Measurements from ENCODE around the gene ZC3HAV1L. TPM values are rescaled to one million over a fixed set of nuclear protein-coding genes. Genes with fewer than 3 reads are reported as not detected.

The ZC3HAV1L gene
- total and polyA plus RNA-seq, 2 of the 8 experiments (the other 6 are each of a cell fraction or from before 2014, with no cell fraction given) = 5.2 to 7.0 TPM

- Histone ChIP-seq H3K14ac (ENCODE audit: insufficient read length) (no peak overlapping the region), H4K91ac (replicated peaks; ENCODE audit: insufficient read length, low read length) (no peak overlapping the region), H3K4ac (replicated peaks; ENCODE audit: insufficient read length, low read depth, low read length) (no peak overlapping the region), H2BK20ac (ENCODE audit: low read length) (no peak overlapping the region), H3K79me1 (ENCODE audit: low read depth, low read length) (no peaks in the 10 kb centered on the region), H3K9me3 (ENCODE audit: insufficient read depth in 2 of 2, low read depth in 1 of 2, low read length in 1 of 2) (no peaks in the 10 kb centered on the region), H3K9ac (replicated peaks in 1 of 4; ENCODE audit: extremely low read depth in 1 of 4, low read depth in 3 of 4, low read length in 3 of 4) (no peak overlapping the region), H3K23me2 (ENCODE audit: low read depth, low read length) (no peaks in the 10 kb centered on the region), H4K5ac (ENCODE audit: insufficient read length, low read depth, low read length) (no peak overlapping the region), H3K23ac (ENCODE audit: insufficient read length) (no peak overlapping the region), H3K4me2 (ENCODE audit: insufficient read depth in 1 of 2, low read depth in 2 of 2, low read length in 2 of 2) (no peak overlapping the region), H3K79me2 (ENCODE audit: control insufficient read depth in 1 of 2, insufficient read depth in 2 of 2, low read length in 2 of 2) (no peaks in the 10 kb centered on the region), H2BK15ac (ENCODE audit: low read length) (no peak overlapping the region), H3K27me3 (replicated peaks in 1 of 4; ENCODE audit: control insufficient read depth in 3 of 4, extremely low read depth in 1 of 4, insufficient read depth in 3 of 4, low read length in 3 of 4) (no peaks in the 10 kb centered on the region), H3K56ac (replicated peaks; ENCODE audit: insufficient read length, low read depth, low read length) (peak overlapping the region; percentile 25), H4K8ac (ENCODE audit: extremely low read depth, insufficient read depth, low read length) (no peak overlapping the region), H2AFZ (ENCODE audit: low read length) (no peak overlapping the region), H3K4me3 (ENCODE audit: extremely low read depth in 1 of 4, insufficient read depth in 2 of 4, low read depth in 3 of 4, low read length in 4 of 4) (no peak overlapping the region), H2BK12ac (ENCODE audit: low read depth, low read length) (no peak overlapping the region), H3K36me3 (ENCODE audit: control insufficient read depth in 2 of 4, insufficient read depth in 4 of 4, low read length in 3 of 4) (peaks cover 0 to 10% (median 3%) of the 10 kb centered on the region in 4 experiments; a peak in 3 of 8 replicates), H3K27ac (ENCODE audit: low read depth, low read length) (no peak overlapping the region), H2BK5ac (ENCODE audit: low read depth, low read length) (no peak overlapping the region), H3K4me1 (replicated peaks in 1 of 4; ENCODE audit: control insufficient read depth in 3 of 4, insufficient read depth in 4 of 4, low read length in 3 of 4) (no peaks in the 10 kb centered on the region; a peak in 1 of 7 replicates), H2BK120ac (replicated peaks; ENCODE audit: low read depth, low read length) (no peak overlapping the region), H3K18ac (ENCODE audit: extremely low read depth, low read length) (no peak overlapping the region), H2AK5ac (ENCODE audit: low read depth, low read length) (no peak overlapping the region), H4K20me1 (replicated peaks in 1 of 2; ENCODE audit: control insufficient read depth in 1 of 2, insufficient read depth in 2 of 2, low read length in 2 of 2) (no peaks in the 10 kb centered on the region)
- DNase-seq (ENCODE audit: low read depth in 1 of 2, low spot score in 2 of 2) = no peak
- 92 to 100% methylated on average over 1 to 5 of the region's 5 CpGs for WGBS, 2 experiments (ENCODE audit: extremely low coverage in 1 of 2, insufficient coverage in 1 of 2, insufficient read length in 1 of 2, insufficient replicate concordance in 2 of 2, low coverage in 1 of 2, low lambda C conversion rate in 2 of 2, missing lambda C conversion rate in 1 of 2)
- CTCF ChIA-PET (ENCODE audit: partially characterized antibody) = interaction anchor here (1.1 to 2.0 kb wide), 2 partner anchors 8 to 27 kb away, joined by 4 read pairs; no protein-coding TSS in a partner anchor
- POLR2A ChIA-PET (ENCODE audit: partially characterized antibody) = interaction anchor here (0.6 to 1.0 kb wide), 2 partner anchors 30 to 269 kb away, joined by 3 to 4 read pairs; no protein-coding TSS in a partner anchor
- no peak for FAIRE-seq
- TF ChIP-seq CREB1 (IDR thresholded peaks at IDR 0.05) = no peak
- TF ChIP-seq SIN3A (conservative IDR thresholded peaks at IDR 0.05 in 1 of 2, IDR thresholded peaks at IDR 0.05 in 1 of 2; ENCODE audit: low read depth in 1 of 2, low read length in 2 of 2) = no peak
- no peak for TF ChIP-seq MAX (IDR thresholded peaks at IDR 0.05)
- TF ChIP-seq TBP (IDR thresholded peaks at IDR 0.05; ENCODE audit: low read depth, low read length) = no peak
Observed at GRCh38 chr7:139044813-139045794, 9.3 kb upstream of the ZC3HAV1L start.
